DOHH2 (cell line): ENCODE results near the gene DDX49.

ENCODE experiments used
- H3F3A ChIP-seq: fragments of 200-600 bp; sonication (generic), shearing (Covaris generic); 2 replicates; pipeline ENCODE4 v1.6.0; 2016; ENCODE audit warnings: antibody characterized with exemption, mild to moderate bottlenecking; ENCODE audit not compliant: control insufficient read depth, insufficient read depth
- H3K27ac ChIP-seq: fragments of 200-600 bp; sonication (generic); 2 replicates; pipeline ENCODE4 v1.5.1; 2014; ENCODE audit warnings: low read depth, mild to moderate bottlenecking, low read length, moderate library complexity
- H3K27me3 ChIP-seq: fragments of 200-600 bp; sonication (generic); 2 replicates; pipeline ENCODE4 v1.6.1; 2014; ENCODE audit warnings: mild to moderate bottlenecking, low read length, mixed read lengths; ENCODE audit not compliant: control insufficient read depth
- H3K36me3 ChIP-seq: fragments of 200-600 bp; sonication (generic); 2 replicates; pipeline ENCODE4 v1.6.1; 2014; ENCODE audit warnings: mild to moderate bottlenecking, low read length, moderate library complexity, mixed read lengths; ENCODE audit not compliant: control insufficient read depth
- H3K4me1 ChIP-seq: fragments of 200-600 bp; sonication (generic); 2 replicates; pipeline ENCODE4 v1.6.1; 2014; ENCODE audit warnings: mild to moderate bottlenecking, low read length, mixed read lengths; ENCODE audit not compliant: control insufficient read depth
- H3K4me2 ChIP-seq: fragments of 200-600 bp; sonication (generic); 2 replicates; pipeline ENCODE4 v1.6.0; 2014; ENCODE audit warnings: mild to moderate bottlenecking, low read length, moderate library complexity
- H3K4me3 ChIP-seq: fragments of 200-600 bp; sonication (generic); 2 replicates; pipeline ENCODE4 v1.5.1; 2014; ENCODE audit warnings: mild to moderate bottlenecking, low read length, mixed read lengths
- H3K79me2 ChIP-seq: fragments of 200-600 bp; sonication (generic); 2 replicates; pipeline ENCODE4 v1.6.1; 2014; ENCODE audit warnings: mild to moderate bottlenecking, low read length, mixed read lengths; ENCODE audit not compliant: control insufficient read depth
- H3K9me2 ChIP-seq: fragments of 200-600 bp; sonication (generic); replicated peaks from 2 replicates; pipeline ENCODE4 v1.6.1; 2014; ENCODE audit warnings: mild to moderate bottlenecking, low read length, mixed read lengths; ENCODE audit not compliant: control insufficient read depth
- H3K9me3 ChIP-seq: fragments of 200-600 bp; sonication (generic); 2 replicates; pipeline ENCODE4 v1.6.1; 2014; ENCODE audit warnings: antibody characterized with exemption, low read length, mixed read lengths; ENCODE audit not compliant: control insufficient read depth, insufficient read depth
- H4K20me1 ChIP-seq: fragments of 200-600 bp; sonication (generic); 2 replicates; pipeline ENCODE4 v1.6.0; 2014; ENCODE audit warnings: low read depth, mild to moderate bottlenecking, antibody characterized with exemption, low read length, moderate library complexity; ENCODE audit not compliant: control insufficient read depth, insufficient read depth
- EZH2phosphoT487 ChIP-seq: fragments of 200-600 bp; sonication (generic); IDR thresholded peaks from 2 replicates; pipeline ENCODE4 v1.6.1; 2017; ENCODE audit warnings: borderline replicate concordance, mild to moderate bottlenecking, antibody characterized with exemption, low read length, moderate library complexity, mixed read lengths
- TF ChIP-seq, protein P1 (sequence below): fragments of 200-600 bp; sonication (generic); IDR thresholded peaks from one replicate; pipeline ENCODE4 v1.5.1; 2014; ENCODE audit warnings: antibody characterized with exemption, mild to moderate bottlenecking, low read depth, low read length; ENCODE audit not compliant: poor library complexity, severe bottlenecking

The DDX49 gene

DNA sequence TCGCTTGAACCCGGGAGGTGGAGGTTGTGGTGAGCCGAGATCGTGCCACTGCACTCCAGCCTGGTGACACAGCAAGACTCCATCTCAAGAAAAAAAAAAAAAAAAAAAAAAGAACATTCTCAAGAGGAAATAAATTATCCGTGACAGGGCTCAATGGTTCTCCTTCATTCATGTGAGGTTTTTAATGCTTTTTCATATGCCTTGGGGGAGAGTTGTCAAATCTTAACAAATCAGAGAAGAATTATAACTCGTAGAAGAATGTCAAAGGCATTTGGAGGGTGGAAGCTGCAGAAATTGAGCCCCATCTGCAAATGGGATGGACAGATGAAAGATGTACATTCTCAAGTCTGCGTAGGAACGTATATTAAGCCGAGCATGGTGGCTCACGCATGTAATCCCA lies 56.4 kb downstream of the DDX49 start:
- Histone ChIP-seq H4K20me1 (no peaks in the 10 kb centered on the region), H3K9me2 (no peaks in the 10 kb centered on the region), H3K27ac (no peak overlapping the region), H3K4me1 (no peaks in the 10 kb centered on the region), H3F3A (no peaks in the 10 kb centered on the region), H3K79me2 (no peaks in the 10 kb centered on the region), H3K36me3 (no peaks in the 10 kb centered on the region), H3K4me2 (no peak overlapping the region), H3K9me3 (no peaks in the 10 kb centered on the region), H3K4me3 (no peak overlapping the region), H3K27me3 (no peaks in the 10 kb centered on the region)
- no peak for TF ChIP-seq EZH2phosphoT487
- TF ChIP-seq, protein P1, sequence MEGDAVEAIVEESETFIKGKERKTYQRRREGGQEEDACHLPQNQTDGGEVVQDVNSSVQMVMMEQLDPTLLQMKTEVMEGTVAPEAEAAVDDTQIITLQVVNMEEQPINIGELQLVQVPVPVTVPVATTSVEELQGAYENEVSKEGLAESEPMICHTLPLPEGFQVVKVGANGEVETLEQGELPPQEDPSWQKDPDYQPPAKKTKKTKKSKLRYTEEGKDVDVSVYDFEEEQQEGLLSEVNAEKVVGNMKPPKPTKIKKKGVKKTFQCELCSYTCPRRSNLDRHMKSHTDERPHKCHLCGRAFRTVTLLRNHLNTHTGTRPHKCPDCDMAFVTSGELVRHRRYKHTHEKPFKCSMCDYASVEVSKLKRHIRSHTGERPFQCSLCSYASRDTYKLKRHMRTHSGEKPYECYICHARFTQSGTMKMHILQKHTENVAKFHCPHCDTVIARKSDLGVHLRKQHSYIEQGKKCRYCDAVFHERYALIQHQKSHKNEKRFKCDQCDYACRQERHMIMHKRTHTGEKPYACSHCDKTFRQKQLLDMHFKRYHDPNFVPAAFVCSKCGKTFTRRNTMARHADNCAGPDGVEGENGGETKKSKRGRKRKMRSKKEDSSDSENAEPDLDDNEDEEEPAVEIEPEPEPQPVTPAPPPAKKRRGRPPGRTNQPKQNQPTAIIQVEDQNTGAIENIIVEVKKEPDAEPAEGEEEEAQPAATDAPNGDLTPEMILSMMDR, result no peak
